Prostate gland (tissue), 2 donors: Measurements from ENCODE around the gene AKAP13. TPM values are rescaled to one million over a fixed set of nuclear protein-coding genes. Genes with fewer than 3 reads are reported as not detected.
A peak's percentile ranks its signal among the peaks of the same experiment; 100 is the strongest.

ENCODE experiments used
- DNase-seq: peaks from one replicate; pipeline ENCODE4 v3.0.0-alpha.2; 2019; ENCODE audit warnings: low spot score
- H3K27ac ChIP-seq, 2 donors: fragments of 200-600 bp; sonication (generic); 2 replicates each; pipeline ENCODE4 v1.5.1; 2017 to 2019
- H3K27me3 ChIP-seq: fragments of 200-600 bp; sonication (generic); replicated peaks from 2 replicates; pipeline ENCODE4 v1.5.1; 2019; ENCODE audit not compliant: insufficient read depth
- H3K36me3 ChIP-seq, 2 donors: fragments of 200-600 bp; sonication (generic); 1 replicate in 1 of 2; 2 replicates in 1 of 2; pipeline versions ENCODE4 v1.5.1 to v1.8.1; 2017 to 2019
- H3K4me1 ChIP-seq: fragments of 200-600 bp; sonication (generic); replicated peaks from 2 replicates; pipeline ENCODE4 v1.5.1; 2019
- H3K4me3 ChIP-seq, 2 donors: fragments of 200-600 bp; sonication (generic); 2 replicates each; pipeline ENCODE4 v1.5.1; 2017 to 2019
- H3K9me3 ChIP-seq: fragments of 200-600 bp; sonication (generic); 2 replicates; pipeline ENCODE4 v1.5.1; 2017
- CTCF ChIP-seq, 4 experiments: fragments of 200-600 bp in 2 of 4; fragments of 450-650 bp in 2 of 4; sonication (generic) in 2 of 4; IDR thresholded peaks; 1 replicate in 3 of 4; 2 replicates in 1 of 4; pipeline ENCODE4 v1.5.1; 2016 to 2019; ENCODE audit warnings: antibody characterized with exemption in 4 of 4, mild to moderate bottlenecking in 2 of 4, moderate library complexity in 2 of 4
- POLR2A ChIP-seq: fragments of 450-650 bp; IDR thresholded peaks from one replicate; pipeline ENCODE4 v1.6.1; 2016; ENCODE audit warnings: antibody characterized with exemption, mild to moderate bottlenecking
- POLR2AphosphoS5 ChIP-seq: sonication (generic); formaldehyde crosslinking; IDR thresholded peaks from one replicate; pipeline ENCODE4 v1.6.1; 2017; ENCODE audit warnings: antibody characterized with exemption
- WGBS: methylation state at CpG from one replicate; pipeline ENCODE4 v1.1.5; 2018; 5-methylcytosine and 5-hydroxymethylcytosine counted together
- intact Hi-C: fragments of 100-400 bp; cut with DNase I; formaldehyde crosslinking; loops from one replicate; pipeline ENCODE4 v1.14.2; 2022
- total RNA-seq, 2 donors: library from RNA; depleted of rRNA; stranded (reverse); fragments of >200 nt; gene quantifications; one replicate each; pipeline ENCODE4 v1.1.0, GENCODE V29; 2016

Gene AKAP13
- total RNA-seq, 2 donors from 2014 or later = 102 to 195 TPM

GRCh38 chr15:85725019-85725418, 344.6 kb downstream of the AKAP13 start:
- H3K27me3 ChIP-seq = no peaks in the 10 kb centered on the region
- H3K4me1 ChIP-seq = no peaks in the 10 kb centered on the region
- intact Hi-C loops = loop anchor here (5.0 to 10.0 kb wide), 3 partner anchors 108 to 430 kb away; no protein-coding TSS in a partner anchor
- no peak for DNase-seq
- H3K4me3 ChIP-seq = no peak overlapping the region
- peak overlapping the region; percentile 23 to 63 for H3K27ac ChIP-seq
- no peak for TF ChIP-seq POLR2A
- TF ChIP-seq POLR2AphosphoS5 = peak; percentile 60
- TF ChIP-seq CTCF (IDR thresholded peaks at IDR 0.05) = no peak
- no peaks in the 10 kb centered on the region for H3K9me3 ChIP-seq
- peaks cover 0 to 4% of the 10 kb centered on the region in 2 donors for H3K36me3 ChIP-seq
- 30% methylated on average over 3 of the region's 3 CpGs for WGBS

GRCh38 chr15:85725564-85725963, 345.2 kb downstream of the AKAP13 start:
- intact Hi-C loops = loop anchor here (5.0 to 10.0 kb wide), 3 partner anchors 108 to 431 kb away; no protein-coding TSS in a partner anchor
- Histone ChIP-seq H3K27me3 (no peaks in the 10 kb centered on the region), H3K36me3 (peaks cover 0 to 4% of the 10 kb centered on the region in 2 donors), H3K27ac (peak overlapping the region; percentile 35 to 63), H3K4me1 (no peaks in the 10 kb centered on the region), H3K9me3 (no peaks in the 10 kb centered on the region), H3K4me3 (no peak overlapping the region)
- DNase-seq = no peak
- TF ChIP-seq POLR2AphosphoS5 = no peak
- TF ChIP-seq POLR2A = no peak
- 77% methylated on average over 4 of the region's 4 CpGs for WGBS

GRCh38 chr15:85726454-85726853, 346.1 kb downstream of the AKAP13 start:
- WGBS = 62% methylated on average over 2 of the region's 2 CpGs
- no peaks in the 10 kb centered on the region for H3K9me3 ChIP-seq
- H3K27ac ChIP-seq = peak overlapping the region; percentile 55 to 63
- TF ChIP-seq POLR2AphosphoS5 = no peak
- no peaks in the 10 kb centered on the region for H3K27me3 ChIP-seq
- no peak for DNase-seq
- intact Hi-C loops = loop anchor here (5.0 to 10.0 kb wide), 3 partner anchors 109 to 432 kb away; no protein-coding TSS in a partner anchor
- H3K4me3 ChIP-seq = no peak overlapping the region
- peaks cover 0 to 4% of the 10 kb centered on the region in 2 donors for H3K36me3 ChIP-seq
- H3K4me1 ChIP-seq = no peaks in the 10 kb centered on the region

GRCh38 chr15:85727068-85727467, 346.7 kb downstream of the AKAP13 start:
- intact Hi-C loops = loop anchor here (5.0 to 10.0 kb wide), 3 partner anchors 110 to 432 kb away; no protein-coding TSS in a partner anchor
- Histone ChIP-seq H3K4me1 (no peaks in the 10 kb centered on the region), H3K9me3 (no peaks in the 10 kb centered on the region), H3K36me3 (peaks cover 0 to 3% of the 10 kb centered on the region in 2 donors), H3K27me3 (no peaks in the 10 kb centered on the region), H3K27ac (peak overlapping the region; percentile 55 to 63), H3K4me3 (no peak overlapping the region)
- WGBS = 48% methylated on average over 2 of the region's 2 CpGs
- no peak for DNase-seq
- TF ChIP-seq POLR2AphosphoS5 = no peak
- no peak for TF ChIP-seq CTCF (IDR thresholded peaks at IDR 0.05)
- no peak for TF ChIP-seq POLR2A

- WGBS = 21% methylated on average over 5 of the region's 5 CpGs
- Histone ChIP-seq H3K9me3 (no peaks in the 10 kb centered on the region), H3K4me1 (no peaks in the 10 kb centered on the region), H3K27me3 (no peaks in the 10 kb centered on the region), H3K27ac (peak overlapping the region in 1 of 2 donors; percentile 10), H3K36me3 (no peaks in the 10 kb centered on the region), H3K4me3 (no peak overlapping the region)
- intact Hi-C loops = loop anchor here (2.0 kb wide), 1 partner anchor 101 kb away; no protein-coding TSS in a partner anchor
- TF ChIP-seq POLR2A (no peak), CTCF (IDR thresholded peaks at IDR 0.05) (peak; percentile 50 to 83 (median 81)), POLR2AphosphoS5 (peak; percentile 49)
- DNase-seq = peak; percentile 66
Observed at GRCh38 chr15:85730001-85730820, 349.8 kb downstream of the AKAP13 start.
